ENCODE results near the gene RTN3.

RTN3 gene

GRCh38 chr11:63738720-63739360, 57.5 kb downstream of the RTN3 start:
- peak; percentile 64 for DNase-seq

DNA sequence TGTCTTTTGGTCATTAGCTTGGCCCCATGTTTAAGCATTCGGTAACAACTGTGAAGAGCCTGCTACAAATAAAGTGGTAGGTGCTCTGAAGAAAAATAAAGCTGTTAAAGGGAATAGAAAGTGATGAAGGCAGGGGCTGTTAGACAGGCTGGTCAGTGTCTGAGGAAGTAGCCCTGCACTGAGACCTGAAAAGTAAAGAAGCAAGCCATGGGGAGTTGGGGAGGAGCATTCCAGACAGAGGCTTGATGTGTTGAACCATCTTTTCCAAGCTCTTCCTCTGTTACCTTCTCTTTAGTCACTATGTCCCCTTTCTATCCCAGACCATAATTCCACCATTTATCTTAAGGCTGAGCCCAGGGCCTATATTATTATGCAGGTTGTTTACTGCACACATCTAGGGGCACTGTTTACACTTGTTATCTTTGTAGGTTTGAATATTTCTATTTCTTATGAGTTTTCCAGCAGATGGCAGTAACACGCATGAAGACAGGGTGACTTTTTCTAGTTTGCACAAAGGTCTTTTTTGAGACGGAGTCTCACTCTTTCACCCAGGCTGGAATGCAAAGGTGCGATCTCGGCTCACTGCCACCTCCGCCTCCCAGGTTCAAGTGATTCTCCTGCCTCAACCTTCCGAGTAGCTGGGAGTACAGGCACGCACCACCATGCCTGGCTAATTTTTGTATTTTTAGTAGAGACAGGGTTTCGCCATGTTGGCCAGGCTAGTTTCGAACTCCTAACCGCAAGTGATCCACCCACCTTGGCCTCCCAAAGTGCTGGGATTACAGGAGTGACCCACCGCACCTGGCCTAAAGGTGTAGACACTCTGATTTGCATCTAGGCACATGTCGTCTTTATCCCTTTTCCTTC, 64.2 kb downstream of the RTN3 start:
- DNase-seq = no peak

DNA sequence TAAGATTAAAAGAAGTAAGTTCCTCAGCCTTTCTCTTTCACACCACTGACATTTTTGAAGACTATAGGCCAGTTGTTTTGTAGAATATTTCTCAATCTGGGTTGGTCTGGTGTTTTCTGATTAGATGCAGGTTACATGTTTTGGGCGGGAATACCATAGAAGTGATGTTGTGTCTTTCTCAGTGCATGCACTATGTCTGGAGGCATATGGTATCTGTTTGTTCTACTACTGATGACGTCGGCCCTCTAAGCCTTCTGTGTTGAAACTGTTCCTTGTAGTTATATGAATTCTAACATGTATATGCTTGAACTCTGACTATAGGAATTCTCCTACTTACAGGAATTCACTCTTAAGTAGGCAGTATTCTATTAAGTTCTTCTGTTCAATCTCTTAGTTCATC, 65.7 kb downstream of the RTN3 start:
- DNase-seq = no peak

- DNase-seq = no peak
Observed at GRCh38 chr11:63749624-63750023, 68.3 kb downstream of the RTN3 start.

GRCh38 chr11:63756919-63757761, 75.8 kb downstream of the RTN3 start:
- no peak for DNase-seq

GRCh38 chr11:63760487-63761079, 79.3 kb downstream of the RTN3 start:
- no peak for DNase-seq

DNA sequence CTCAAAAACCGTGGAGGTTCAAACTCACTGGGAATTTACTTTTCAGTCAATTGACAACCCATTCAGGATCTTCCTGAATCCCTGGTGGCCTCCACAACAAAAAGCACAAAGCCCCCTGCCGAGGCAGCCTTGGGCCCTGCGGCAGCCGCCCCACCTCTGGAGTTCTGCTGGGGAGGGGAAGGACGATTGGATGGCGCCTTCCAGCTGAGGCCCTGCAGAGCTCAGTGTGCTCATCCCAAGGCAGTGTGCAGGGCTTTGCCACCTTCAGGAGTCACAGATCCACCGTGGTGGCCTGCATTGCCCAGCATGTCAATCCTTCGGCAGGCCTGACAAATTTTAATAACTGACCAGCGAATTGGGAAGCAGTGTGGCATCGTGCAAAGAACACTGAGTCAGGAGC, 79.9 kb downstream of the RTN3 start:
- no peak for DNase-seq

DNA sequence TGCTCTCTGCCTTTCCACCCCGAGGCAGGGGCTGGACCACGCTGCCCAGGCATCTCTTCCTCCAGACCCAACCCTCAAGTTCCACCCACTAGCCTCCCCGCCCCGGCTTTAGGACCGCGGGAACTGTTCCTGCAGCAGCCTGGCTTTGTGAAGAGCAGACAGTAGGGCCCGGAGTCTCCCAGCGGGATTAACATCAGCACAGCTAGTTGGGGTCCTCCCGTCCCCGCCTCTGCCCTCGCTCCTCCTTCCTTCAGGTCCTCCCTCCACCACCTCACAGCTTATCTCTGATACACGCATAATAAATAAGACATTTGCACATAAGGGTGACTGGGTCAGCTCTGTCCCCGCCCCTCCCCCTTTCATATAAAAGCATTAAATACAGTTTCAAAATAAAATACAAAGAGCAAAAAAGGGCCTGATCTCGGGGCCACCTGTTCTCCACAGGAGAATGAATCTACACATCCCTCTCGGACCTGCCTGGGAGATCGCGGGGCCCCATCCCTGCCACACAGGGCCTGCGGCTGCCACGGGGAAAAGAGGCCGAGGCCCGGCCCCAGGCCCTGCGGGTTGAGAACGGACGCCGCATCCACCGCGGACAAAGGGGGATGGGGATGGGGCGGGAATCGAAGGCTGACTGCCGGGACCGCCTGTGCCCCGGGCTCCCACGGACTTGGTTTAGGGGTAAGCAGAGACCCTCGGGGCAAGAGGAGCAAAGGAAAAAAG, 80.8 kb downstream of the RTN3 start:
- DNase-seq = no peak

GRCh38 chr11:63762654-63763495, 81.6 kb downstream of the RTN3 start:
- DNase-seq = no peak

GRCh38 chr11:63763496-63764339, 82.4 kb downstream of the RTN3 start:
- DNase-seq = no peak

- no peak for DNase-seq
Observed at GRCh38 chr11:63764340-63764678, 83.0 kb downstream of the RTN3 start.

DNA sequence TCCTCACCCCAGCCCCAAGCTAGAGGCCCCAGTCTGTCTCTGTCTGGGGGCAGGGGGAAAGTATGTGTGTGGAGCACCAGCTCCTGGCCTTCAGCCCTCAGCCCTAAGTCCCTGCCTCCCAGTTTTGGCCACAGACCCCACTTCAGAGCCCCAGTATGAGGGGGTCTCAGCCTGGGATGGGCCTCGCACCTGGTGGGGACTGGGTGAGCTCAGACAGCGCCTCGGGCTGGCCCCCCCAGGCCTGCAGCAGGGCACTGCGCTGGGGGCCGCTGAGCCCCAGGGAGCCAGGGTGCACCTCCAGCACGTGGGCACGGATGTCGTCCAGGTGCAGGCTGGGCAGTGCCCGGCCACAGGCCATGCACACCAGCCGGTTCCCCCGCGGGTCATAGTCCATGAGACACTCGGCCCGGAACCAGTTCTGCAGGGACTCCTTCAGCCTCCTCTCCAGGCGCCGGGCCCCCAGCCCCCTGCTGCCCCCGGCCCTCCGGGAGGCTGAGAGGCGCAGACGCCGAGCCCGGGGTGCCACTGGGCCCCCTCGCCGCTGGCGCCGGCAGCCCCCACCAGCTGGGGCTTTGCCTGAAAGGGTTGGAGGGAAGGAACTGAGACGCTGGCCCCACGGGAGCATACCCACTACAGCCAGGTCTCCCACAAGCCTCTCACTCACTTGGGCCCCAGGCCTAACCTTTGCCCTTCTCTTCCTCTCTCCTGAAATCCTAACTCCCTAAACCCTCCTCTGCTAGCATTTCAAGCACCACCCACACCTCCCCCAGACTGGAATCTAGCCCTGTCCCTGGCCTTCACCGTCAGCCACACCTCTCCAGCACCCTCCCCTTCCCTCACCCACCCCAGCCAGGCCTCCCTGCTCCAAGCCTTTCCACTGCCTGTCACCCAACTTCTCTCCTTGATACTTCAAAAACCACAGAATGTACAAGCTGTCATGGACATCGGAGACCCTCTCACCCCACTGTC, 83.7 kb downstream of the RTN3 start:
- no peak for DNase-seq

GRCh38 chr11:63765688-63766241, 84.5 kb downstream of the RTN3 start:
- DNase-seq = no peak

- no peak for DNase-seq
Observed at GRCh38 chr11:63766531-63767235, 85.4 kb downstream of the RTN3 start.

GRCh38 chr11:63767267-63767564, 85.9 kb downstream of the RTN3 start:
- DNase-seq = no peak

GRCh38 chr11:63767565-63768236, 86.4 kb downstream of the RTN3 start:
- DNase-seq = peak; percentile 16

- peak; percentile 52 for DNase-seq
Observed at GRCh38 chr11:63768237-63769041, 87.1 kb downstream of the RTN3 start, which contains the start of gene ZFTA. ZFTA (minus strand) TSS chr11:63768775; CDS start chr11:63768622, 153 bp downstream.

All from effector CD8-positive, alpha-beta T cell (primary cell).